ENCODE measurements around the gene THBS4.
A peak's percentile ranks its signal among the peaks of the same experiment; 100 is the strongest.

GRCh38 chr5:80083101-80083890, 48.1 kb downstream of the THBS4 start:
- TF ChIP-seq CTCF (conservative IDR thresholded peaks at IDR 0.05 in 1 of 2, IDR thresholded peaks at IDR 0.05 in 1 of 2; ENCODE audit: extremely low read depth in 1 of 2, insufficient read depth in 1 of 2, low read depth in 1 of 2, low read length in 2 of 2): peak; percentile 61 to 64
- TF ChIP-seq EZH2 (IDR thresholded peaks at IDR 0.05; ENCODE audit: borderline replicate concordance, low read length): no peak

Measured in mammary epithelial cell (primary cell).